NT2/D1 (cell line): ENCODE measurements around the gene HES1.

Source experiments
- SUZ12 ChIP-seq: IDR thresholded peaks from 2 replicates; pipeline ENCODE4 v1.6.1; 2011; ENCODE audit not compliant: insufficient read length, insufficient read depth; ENCODE audit errors: extremely low read depth
- YY1 ChIP-seq: IDR thresholded peaks from 2 replicates; pipeline ENCODE4 v1.6.1; 2011; ENCODE audit not compliant: insufficient read length, insufficient read depth
- ZNF274 ChIP-seq: IDR thresholded peaks from 2 replicates; pipeline ENCODE4 v1.6.1; 2011; ENCODE audit warnings: mild to moderate bottlenecking, low read depth, low read length

- TF ChIP-seq ZNF274 (no peak), SUZ12 (no peak), YY1 (no peak)
These were observed 40.5 kb downstream of the HES1 start for GRCh38 chr3:194176274-194176991.
